Erythroblast (primary cell): ENCODE measurements around the gene NRIP3.
"Not testable (repeated sequence)": the region's sequence is repeated elsewhere in the genome, so short reads cannot be mapped to it uniquely, and the experiment has no call there.

Experiments used
- DNase-seq, 2 experiments: peaks; one replicate each; lab custom pipeline; 2025; lab: John Stamatoyannopoulos, UW
- GATA1 ChIP-seq: IDR thresholded peaks from 2 replicates; pipeline ENCODE4 v1.6.1; 2011; ENCODE audit warnings: low read depth, mild to moderate bottlenecking, control low read depth, low read length, moderate library complexity
- POLR2A ChIP-seq: IDR thresholded peaks from 2 replicates; pipeline ENCODE4 v1.6.1; 2011; ENCODE audit warnings: mild to moderate bottlenecking, low read length

Gene NRIP3

GRCh38 chr11:8941341-8942103 is 62.3 kb downstream of the NRIP3 start:
- DNase-seq = peak in 1 of 2 experiments; percentile 10
- TF ChIP-seq GATA1 (no peak), POLR2A (no peak)

DNA sequence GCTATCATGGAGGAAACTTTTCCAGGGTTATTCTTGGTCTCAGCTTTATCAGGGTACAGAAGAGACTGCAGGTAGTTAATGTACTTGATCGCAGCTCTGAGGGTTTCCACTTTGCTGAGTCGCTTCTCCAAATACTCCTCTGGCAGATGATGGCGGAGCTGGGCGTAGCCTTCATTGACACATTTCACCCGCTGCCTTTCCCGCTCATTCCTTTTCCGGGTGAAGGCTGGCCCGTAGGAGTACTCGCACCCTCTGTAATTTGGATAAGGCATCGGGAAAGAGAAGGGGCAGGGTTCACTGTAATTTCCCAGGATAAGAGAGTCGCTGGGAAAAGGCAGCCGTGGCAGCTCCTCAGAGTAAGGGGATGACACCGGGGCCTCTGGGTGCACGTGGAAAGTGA is 66.1 kb downstream of the NRIP3 start:
- no peak for DNase-seq
- TF ChIP-seq POLR2A = no peak
- TF ChIP-seq GATA1 = no peak

- TF ChIP-seq GATA1 = no peak
- no peak for TF ChIP-seq POLR2A
- DNase-seq = no peak
Measured at GRCh38 chr11:8937159-8937558, 66.6 kb downstream of the NRIP3 start.

GRCh38 chr11:8935789-8936188 is 68.0 kb downstream of the NRIP3 start:
- not testable (repeated sequence) for DNase-seq

GRCh38 chr11:8934742-8935488 is 68.9 kb downstream of the NRIP3 start:
- TF ChIP-seq GATA1 = no peak
- no peak for TF ChIP-seq POLR2A
- DNase-seq = no peak

- TF ChIP-seq GATA1 = no peak
- no peak for TF ChIP-seq POLR2A
- DNase-seq = no peak
Measured at GRCh38 chr11:8933931-8934330, 69.9 kb downstream of the NRIP3 start.

DNA sequence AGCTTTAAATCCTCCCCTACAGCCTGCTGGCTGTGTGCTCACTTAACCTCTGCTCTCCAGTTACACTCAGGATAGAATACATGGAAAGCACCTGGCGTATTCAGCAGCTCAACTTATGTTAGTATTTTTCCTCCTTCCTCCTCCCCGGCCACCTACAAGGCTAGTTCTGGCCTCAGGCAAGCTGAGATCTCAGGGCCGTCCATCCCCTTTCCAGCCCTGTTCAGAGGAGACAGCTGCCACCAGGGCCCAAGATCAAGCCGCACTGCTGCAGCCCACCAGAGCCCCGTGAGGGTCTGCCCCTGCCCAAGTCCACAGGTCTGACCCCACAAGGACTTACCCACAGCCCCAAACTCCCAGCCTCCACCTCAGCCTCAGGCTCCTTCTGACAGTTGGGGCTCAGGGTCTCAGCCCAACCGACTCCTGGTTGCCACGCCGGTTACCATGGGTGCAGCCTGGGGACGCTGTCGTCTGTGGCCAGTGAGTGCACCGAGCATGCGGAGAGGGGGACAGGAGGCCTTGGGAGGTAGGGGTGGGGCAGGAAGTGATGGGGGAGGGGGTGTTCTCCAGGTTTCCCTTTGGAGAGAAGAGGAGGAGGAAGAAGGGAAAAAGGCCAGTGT is 71.1 kb downstream of the NRIP3 start, which contains the start of gene C11orf16:
TSS of gene C11orf16 (minus strand) at position 384 of the 617 bp plus-strand sequence. CDS start 639 bp downstream, outside the sequence.
- DNase-seq = no peak
- no peak for TF ChIP-seq GATA1
- TF ChIP-seq POLR2A = no peak
